Adrenal gland (tissue), 5 donors: Measurements from ENCODE around the gene KRTAP19-1.

Source experiments
- CTCF ChIP-seq, 6 experiments: fragments of 450-650 bp in 4 of 6; fragments of 200-600 bp in 2 of 6; sonication (generic) in 1 of 6; IDR thresholded peaks; 1 replicate in 5 of 6; 2 replicates in 1 of 6; pipeline versions ENCODE4 v1.5.1 to v1.8.0; 2016 to 2021; ENCODE audit warnings: antibody characterized with exemption in 6 of 6, mild to moderate bottlenecking in 2 of 6, moderate library complexity in 1 of 6
- POLR2A ChIP-seq, 2 donors: fragments of 450-650 bp; IDR thresholded peaks; one replicate each; pipeline ENCODE4 v1.6.1; 2017; ENCODE audit warnings: antibody characterized with exemption in 2 of 2, mild to moderate bottlenecking in 2 of 2, moderate library complexity in 1 of 2
- donor health status: DM: no; HTN: no; CAD: no.

GRCh38 chr21:30448514-30448913, 31.7 kb downstream of the KRTAP19-1 start:
- TF ChIP-seq CTCF (IDR thresholded peaks at IDR 0.05) (no peak), POLR2A (IDR thresholded peaks at IDR 0.05) (no peak)
